NCI-H446 treated with DMSO at 0.1 percent for 48 hours (cell line): ENCODE measurements around the gene METTL16.

ENCODE experiments used
- DNase-seq: peaks from one replicate; lab custom pipeline; 2025; lab: John Stamatoyannopoulos, UW

METTL16 gene

DNA sequence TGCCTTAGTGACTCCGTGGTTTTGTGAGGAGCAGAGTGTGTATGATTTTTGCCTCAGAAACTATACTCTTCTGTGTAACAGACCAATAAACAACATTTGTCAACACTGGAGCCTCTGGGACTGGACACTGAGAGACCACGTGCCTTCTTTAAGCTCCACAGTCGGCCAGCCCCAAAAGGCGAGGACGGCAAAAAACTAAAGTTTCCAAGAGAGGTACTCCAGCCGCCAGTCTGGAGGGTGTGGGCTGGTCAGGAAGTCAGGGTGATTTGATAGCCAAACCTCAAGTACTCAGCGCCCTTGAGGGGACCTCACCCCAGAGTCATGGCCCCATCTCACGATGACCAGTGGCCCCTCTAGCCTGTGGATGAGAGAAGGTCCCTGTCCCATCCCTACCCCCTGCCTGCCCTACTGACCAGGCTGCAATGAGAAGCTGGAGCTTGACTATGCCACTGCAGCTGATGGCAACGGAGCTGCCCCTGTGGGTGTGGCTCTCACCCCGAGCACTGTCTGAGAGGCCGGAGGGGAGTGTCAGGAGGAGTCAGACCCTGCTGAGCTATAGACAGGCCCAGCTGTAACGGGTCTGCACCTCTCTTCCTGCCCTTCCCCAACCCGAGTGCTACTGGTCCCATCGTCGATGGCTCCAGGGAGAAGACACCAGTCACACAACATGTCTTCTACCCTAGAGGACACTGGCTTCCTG is 130.6 kb downstream of the METTL16 start:
- DNase-seq = no peak

GRCh38 chr17:2380226-2380922 is 131.3 kb downstream of the METTL16 start:
- no peak for DNase-seq

DNA sequence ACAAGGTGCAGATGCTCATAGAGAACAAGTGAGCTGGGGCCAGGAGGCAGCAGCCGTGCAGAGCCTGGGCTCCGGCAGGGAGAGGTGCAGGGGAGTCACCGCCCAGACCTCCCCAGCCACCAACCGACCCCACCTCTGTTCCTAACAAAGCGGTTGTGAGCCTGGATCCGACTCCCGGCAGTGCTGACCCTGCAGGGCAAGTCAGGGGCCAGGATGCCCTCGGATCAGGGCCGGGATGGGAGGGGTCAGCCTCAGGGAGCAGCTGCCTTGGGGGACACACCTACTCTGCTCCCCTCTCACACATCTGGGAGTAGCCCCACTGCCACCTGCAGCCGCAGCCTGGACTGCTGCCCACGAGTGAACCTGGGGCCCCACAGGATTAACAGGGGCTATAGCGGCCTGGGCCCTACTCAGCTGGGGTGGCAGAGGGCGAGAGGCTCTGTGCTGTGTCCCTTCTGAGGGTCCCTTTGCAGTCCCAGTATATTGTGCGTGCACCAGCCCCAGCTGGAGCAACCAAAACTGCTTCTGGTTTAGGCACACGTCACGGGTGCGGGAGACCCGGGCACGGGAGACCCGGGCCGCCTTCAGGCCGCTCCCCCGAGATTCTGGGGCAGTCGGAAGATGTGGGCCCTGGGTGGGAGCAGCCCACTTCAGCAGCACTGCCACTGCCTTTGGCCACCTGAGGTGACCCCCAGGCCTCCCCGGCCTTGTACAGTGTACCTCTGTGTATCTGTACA is 132.0 kb downstream of the METTL16 start:
- no peak for DNase-seq

- DNase-seq = no peak
These were observed 132.8 kb downstream of the METTL16 start for GRCh38 chr17:2378905-2379304.

GRCh38 chr17:2377659-2378058 is 134.0 kb downstream of the METTL16 start:
- DNase-seq = no peak

GRCh38 chr17:2376107-2376506 is 135.6 kb downstream of the METTL16 start:
- DNase-seq = no peak

- no peak for DNase-seq
These were observed 136.3 kb downstream of the METTL16 start for GRCh38 chr17:2375406-2375805.

DNA sequence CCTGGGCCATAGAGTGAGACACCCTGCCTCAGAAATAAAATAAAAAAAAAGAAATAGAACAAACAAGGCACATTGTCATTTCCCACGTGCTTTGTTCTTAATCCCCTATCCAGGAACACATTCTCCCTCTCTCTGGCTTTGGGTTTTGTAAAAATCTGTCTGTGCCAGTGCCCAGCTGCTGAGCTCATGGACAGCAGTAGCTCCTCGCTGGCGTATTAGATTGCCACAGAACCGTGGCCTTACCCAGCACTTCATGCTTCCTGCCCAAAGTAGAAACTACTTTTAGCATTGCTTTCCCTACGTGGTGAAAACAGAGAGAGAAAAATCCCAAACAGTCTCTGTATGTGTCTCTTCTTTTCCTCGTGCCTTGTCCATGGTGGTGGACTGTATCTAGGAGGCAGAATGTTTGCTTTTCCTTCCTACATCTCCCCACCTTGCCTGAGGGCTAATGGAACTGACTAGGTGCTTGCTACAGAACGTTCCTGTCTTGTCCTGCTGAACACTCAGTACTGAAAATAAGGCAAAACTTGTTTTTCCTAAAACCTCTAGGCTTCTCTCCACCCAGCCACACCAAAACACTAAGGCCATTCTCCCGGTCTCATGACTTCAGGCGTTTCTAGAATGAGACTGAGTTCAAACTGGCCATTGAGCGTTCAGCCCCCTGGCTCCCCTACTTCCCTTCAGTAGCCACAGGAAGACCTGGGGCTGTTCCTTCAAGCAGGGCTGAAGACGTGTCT is 137.0 kb downstream of the METTL16 start:
- DNase-seq = no peak

DNA sequence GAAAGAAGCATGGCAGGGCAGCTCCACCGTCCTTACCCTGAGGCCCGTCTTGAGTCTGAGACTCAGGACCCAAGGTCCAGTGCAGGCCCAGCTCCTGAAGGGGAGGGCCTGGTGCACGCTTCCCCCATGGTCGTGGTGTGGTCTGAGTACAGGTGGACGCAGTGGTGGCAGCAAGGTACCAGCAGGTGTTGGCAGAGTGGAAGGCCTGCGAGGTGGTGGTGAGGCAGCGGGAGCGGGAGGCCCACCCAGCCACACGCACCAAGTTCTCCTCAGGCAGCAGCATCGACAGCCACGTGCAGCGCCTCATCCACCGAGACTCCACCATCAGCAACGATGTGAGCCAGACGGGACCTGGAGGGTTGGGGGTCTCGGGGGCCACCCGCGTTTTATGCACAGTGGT is 138.5 kb downstream of the METTL16 start:
- DNase-seq = no peak

- no peak for DNase-seq
These were observed 139.0 kb downstream of the METTL16 start for GRCh38 chr17:2372681-2373080.

DNA sequence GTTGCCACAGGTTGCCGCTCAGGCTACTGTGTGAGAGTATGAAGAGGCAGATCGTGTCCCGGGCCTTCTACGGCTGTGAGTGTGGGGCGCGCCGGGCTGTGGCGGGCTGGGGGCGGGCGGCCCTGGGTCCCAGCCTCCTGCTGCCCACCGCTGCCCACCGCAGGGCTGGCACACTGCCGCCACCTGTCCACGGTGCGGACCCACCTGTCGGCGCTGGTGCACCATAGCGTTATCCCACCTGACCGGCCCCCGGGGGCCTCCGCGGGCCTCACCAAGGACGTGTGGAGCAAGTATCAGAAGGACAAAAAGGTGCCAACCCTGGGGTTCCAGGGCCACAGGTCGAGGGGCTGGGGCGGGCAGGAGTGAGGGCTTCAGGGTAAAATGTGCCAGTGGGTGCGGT is 139.5 kb downstream of the METTL16 start:
- DNase-seq = no peak

DNA sequence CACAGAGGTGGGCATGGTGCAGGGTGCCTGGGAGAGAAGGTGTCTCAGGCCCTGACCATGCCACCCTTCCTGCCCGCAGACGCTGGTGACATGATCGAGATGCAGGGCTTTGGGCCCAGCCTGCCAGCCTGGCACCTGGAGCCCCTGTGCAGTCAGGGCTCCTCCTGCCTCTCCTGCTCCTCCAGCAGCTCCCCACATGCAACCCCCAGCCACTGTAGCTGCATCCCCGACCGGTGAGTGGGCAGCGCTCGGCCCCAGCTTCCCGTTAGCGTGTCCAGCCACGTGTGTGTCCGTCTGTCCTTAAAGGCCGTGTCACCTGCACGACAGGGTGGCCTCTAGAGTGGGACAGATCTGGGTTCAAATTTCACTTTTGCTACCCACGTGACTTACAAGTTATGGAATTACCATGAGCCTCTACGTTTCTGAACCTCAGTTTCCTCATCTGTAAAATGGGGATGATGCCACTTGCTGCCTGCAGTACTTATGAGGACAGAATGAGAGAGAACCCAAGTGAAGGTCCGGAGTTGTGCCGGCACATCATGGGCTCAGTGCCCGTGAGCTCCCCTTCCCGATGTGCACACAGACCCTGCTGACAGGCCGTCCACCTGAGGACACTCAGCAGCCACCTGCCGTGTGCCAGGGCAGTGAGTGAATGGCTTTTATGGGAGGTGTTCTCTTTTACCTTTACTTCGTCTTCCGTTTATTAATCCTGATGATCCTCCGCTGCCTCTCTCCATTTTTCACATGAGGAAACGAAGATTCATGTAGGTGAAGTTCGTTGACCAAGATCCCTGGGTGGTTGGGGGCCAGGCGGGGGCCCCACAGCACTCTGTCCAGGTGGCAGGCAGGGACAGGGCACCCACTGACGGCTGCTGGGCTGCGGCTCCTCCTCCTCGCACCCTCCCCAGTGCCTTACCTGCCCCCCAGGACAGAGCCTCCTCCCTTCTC is 140.2 kb downstream of the METTL16 start:
- DNase-seq = no peak

DNA sequence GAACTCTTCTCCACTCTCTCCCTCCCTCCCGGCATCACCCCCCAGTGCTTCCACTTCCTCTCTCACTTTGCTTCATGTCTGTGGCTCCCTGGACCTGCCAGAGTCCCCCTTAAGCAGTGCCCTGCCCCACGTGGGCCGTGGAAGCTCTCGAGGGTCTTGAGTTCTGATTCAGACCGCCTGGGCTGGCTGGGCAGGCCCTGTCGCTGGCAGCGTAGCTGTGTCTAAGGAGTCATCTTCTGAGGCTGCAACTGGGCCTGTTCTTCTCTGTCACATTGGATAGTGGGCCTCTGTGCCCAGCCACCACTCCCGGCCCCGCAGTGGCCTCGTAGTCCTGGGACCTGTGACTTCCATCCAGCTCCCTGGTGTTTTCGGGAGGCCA is 141.5 kb downstream of the METTL16 start:
- DNase-seq = no peak

DNA sequence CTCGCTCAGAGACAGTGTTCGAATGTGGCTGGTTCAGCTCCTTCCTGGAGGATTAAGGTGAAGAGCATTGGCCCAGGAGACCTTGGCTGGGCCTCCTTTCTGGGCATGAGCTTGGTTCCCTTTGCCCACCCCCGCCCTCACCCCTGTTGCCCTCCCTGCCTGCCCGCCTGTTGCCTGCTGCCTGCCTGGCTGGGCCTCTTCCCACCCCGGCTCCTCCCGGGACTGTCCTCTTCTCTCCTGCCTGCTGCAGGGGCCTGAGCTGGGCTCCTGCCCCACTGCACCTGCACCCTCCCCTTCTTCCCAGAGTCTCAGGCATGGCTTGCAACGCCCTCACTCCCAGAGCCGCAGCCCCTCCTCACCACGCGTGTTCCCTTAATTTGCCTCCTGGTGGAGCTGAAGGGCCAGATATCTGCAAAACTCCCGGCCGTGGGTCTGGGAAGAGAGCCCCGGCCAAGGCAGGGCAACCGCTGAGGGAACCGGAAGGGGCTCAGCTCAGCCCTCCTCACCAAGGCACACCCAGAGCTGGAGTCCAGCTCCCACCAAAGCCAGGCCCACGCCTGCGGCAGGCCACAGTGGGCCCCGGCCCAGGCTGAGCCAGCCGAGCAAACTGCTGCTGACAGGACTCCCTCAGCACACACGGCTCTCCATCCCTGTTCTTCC is 142.0 kb downstream of the METTL16 start:
- DNase-seq = no peak

DNA sequence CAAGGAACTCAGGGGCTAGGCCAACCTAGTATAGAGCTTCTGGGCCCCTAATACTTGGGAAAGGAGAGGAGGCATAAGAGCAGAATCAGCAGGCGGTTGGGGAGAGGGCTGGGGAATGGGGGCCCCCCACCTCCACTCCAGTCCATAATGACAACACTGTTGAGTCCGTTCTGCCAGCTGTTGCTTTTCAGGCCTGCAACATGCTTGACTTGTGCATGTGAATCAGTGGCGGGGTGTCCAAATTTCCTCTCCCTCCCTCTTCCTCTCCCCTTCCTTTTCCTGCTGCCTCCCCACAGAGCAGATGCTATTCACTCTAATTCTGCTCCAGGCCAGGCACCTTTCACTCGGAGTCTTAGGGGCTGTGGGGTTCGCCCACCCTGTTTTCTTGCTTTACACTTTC is 142.6 kb downstream of the METTL16 start:
- no peak for DNase-seq

GRCh38 chr17:2368359-2368758 is 143.3 kb downstream of the METTL16 start:
- DNase-seq = no peak

DNA sequence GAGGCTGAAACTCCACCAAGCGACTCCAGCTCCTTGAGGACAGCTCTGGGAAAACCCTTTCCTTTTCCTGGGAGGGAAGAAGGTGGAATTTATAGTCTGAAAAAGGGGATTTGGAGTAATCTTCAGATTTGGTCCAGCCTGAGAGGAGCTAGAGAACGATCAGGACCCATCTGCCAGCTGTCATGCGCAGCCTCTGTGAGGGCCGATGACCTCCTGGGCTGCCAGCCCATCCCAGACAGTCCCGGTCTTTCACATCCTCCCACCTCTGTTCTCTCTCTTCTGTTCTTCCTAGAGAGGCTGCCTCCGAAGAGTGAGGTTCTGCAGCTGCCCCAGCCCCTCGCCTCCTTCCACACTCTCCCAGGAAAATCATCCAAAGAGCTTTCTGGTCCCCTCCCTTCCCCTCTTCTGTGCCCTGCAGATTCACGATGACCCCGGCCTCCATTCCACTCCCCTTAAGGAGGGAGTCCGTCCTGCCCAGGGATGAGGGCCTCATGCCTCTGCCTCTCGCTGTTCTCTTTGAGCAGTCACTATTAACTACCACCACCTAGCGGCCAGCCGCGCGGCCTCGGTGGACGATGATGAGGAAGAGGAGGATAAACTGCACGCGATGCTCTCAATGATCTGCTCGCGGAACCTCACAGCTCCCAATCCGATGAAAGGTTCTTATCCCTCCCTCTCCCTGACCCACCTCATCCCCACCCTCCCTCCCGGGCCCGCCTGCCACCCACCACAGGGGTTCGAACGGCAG is 144.8 kb downstream of the METTL16 start:
- no peak for DNase-seq
